AG20443 (cell line): ENCODE data around the gene GLE1.
"Not testable (repeated sequence)": the region's sequence is repeated elsewhere in the genome, so short reads cannot be mapped to it uniquely, and the experiment has no call there.

ENCODE experiments used
- DNase-seq: peaks from one replicate; pipeline ENCODE4 v3.0.0; 2012; ENCODE audit warnings: low spot score, mixed read lengths

The GLE1 gene

GRCh38 chr9:128495804-128496417 is 8.6 kb upstream of the GLE1 start:
- no peak for DNase-seq

- DNase-seq: no peak
These were observed 6.5 kb upstream of the GLE1 start for GRCh38 chr9:128497824-128498610.

GRCh38 chr9:128498911-128499310 is 5.6 kb upstream of the GLE1 start:
- no peak for DNase-seq

GRCh38 chr9:128499920-128500319 is 4.6 kb upstream of the GLE1 start:
- no peak for DNase-seq

- not testable (repeated sequence) for DNase-seq
These were observed 1.1 kb upstream of the GLE1 start for GRCh38 chr9:128503415-128503825.

- peak; percentile 60 for DNase-seq
These were observed 649 bp upstream of the GLE1 start for GRCh38 chr9:128503870-128504269.

GRCh38 chr9:128505414-128505765 is 871 bp downstream of the GLE1 start:
- peak; percentile 43 for DNase-seq

GRCh38 chr9:128505906-128506305 is 1.4 kb downstream of the GLE1 start:
- not testable (repeated sequence) for DNase-seq

- no peak for DNase-seq
These were observed 8.3 kb downstream of the GLE1 start for GRCh38 chr9:128512820-128513219.

GRCh38 chr9:128521956-128522355 is 17.4 kb downstream of the GLE1 start:
- DNase-seq: no peak

- peak; percentile 37 for DNase-seq
These were observed 18.8 kb downstream of the GLE1 start for GRCh38 chr9:128523199-128523925.

- DNase-seq: no peak
These were observed 22.2 kb downstream of the GLE1 start for GRCh38 chr9:128526720-128527119.

GRCh38 chr9:128528445-128529160 is 24.1 kb downstream of the GLE1 start:
- no peak for DNase-seq

- no peak for DNase-seq
These were observed 24.7 kb downstream of the GLE1 start for GRCh38 chr9:128529191-128529590.

- no peak for DNase-seq
These were observed 28.1 kb downstream of the GLE1 start for GRCh38 chr9:128532581-128532980.

GRCh38 chr9:128540634-128541360 is 36.3 kb downstream of the GLE1 start:
- no peak for DNase-seq

GRCh38 chr9:128546504-128546903 is 42.0 kb downstream of the GLE1 start:
- no peak for DNase-seq

GRCh38 chr9:128548876-128549275 is 44.4 kb downstream of the GLE1 start:
- DNase-seq: no peak

GRCh38 chr9:128550226-128550625 is 45.7 kb downstream of the GLE1 start:
- no peak for DNase-seq

- peak; percentile 40 for DNase-seq
These were observed 46.5 kb downstream of the GLE1 start for GRCh38 chr9:128550770-128551656.
